Epithelial cell of umbilical artery (primary cell): Measurements from ENCODE around the gene MEAF6. TPM values are rescaled to one million over a fixed set of nuclear protein-coding genes. Genes with fewer than 3 reads are reported as not detected.

ENCODE experiments used
- total RNA-seq: library from RNA; depleted of rRNA; stranded (reverse); fragments of >200 nt; gene quantifications from 2 replicates; pipeline ENCODE4 v1.2.3, GENCODE V29; 2014

The MEAF6 gene
- 57.5 and 72.0 TPM in 2 replicates for total RNA-seq

DNA sequence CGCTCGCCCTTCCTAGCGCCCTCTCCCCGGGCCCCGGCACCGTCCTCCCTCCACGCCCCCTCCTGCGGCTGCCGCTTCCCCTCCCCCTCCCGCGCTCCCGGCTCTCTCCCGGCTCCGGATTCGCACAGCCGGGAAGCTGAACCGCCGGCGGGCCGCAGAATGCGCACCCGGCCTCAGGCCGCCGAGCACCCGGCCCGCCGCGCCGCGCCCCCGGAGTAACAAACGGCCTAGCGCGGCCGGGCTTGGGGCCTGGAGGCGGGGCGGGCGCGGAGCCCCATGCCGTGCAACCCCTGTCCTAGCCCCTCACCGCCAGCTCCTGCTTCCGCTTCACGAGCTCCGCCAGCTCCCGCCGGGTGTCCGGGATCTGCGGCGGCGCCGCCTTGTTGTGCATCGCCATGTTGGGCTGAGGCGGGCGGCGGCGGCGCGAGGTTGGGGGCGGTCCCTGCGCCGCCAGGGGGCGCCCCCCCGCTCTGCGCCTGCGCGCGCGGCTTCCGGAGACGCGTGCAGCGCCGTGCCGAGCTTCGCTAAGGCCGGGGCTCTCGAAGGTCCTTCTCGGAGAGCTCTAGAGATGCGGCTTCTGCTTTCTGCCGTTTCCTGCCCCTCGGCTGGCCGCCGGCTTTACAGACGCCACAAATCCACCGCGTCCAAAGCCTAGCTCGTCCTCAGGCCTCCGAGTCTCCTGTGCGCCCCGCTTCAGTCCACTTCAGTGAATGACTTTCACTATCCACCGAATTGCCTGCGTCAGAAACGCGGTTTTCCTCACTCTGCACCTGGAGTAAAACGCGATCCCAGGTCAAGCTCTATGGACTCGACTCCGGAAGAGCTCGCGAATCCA, at the start of gene MEAF6:
MEAF6 (minus strand) TSS at position 417 of the 835 bp plus-strand sequence; CDS start at position 397, 20 bp downstream.

DNA sequence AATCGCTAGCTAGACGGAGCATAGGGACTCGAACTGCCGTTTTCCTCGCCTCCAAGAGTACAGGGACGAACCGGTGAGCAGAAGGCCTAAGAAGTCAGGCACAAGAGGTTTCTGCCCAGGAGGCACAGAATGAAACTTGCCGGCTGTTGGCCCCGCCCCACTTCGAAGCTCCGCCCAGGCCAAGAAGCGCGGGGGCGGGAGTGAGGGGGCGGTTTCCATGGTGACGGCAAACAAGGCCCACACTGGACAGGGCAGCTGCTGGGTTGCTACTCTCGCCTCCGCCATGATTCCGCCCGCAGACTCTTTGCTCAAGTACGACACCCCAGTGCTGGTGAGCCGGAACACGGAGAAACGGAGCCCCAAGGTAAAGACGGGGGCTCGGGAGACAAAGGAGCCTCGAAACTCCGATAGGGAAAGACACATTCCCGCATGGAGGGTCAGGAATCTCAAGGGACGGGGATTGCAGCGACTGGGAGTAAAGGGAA, 42.2 kb upstream of the MEAF6 start, which contains the start of gene DNALI1:
DNALI1 (plus strand) TSS at position 229 of the 485 bp plus-strand sequence; CDS start at position 284, 55 bp downstream.

GRCh38 chr1:37553927-37554808, 39.6 kb upstream of the MEAF6 start, which contains the start of gene SNIP1:
TSS of gene SNIP1 (minus strand) at chr1:37554293. CDS start at chr1:37554229, 64 bp downstream.

GRCh38 chr1:37474046-37474696, 40.4 kb downstream of the MEAF6 start, which contains the start of gene ZC3H12A:
TSS of gene ZC3H12A (plus strand) at chr1:37474580. CDS start at chr1:37475497, 917 bp downstream.

Other genes with a start within 250 kb of the MEAF6 start
- gene ZC3H12A, start 40.2 kb downstream of the MEAF6 start, total RNA-seq = 3.9 and 5.6 TPM in 2 replicates
- 13.1 and 14.0 TPM in 2 replicates for gene SNIP1, start 39.5 kb upstream of the MEAF6 start, total RNA-seq
- 0.65 and 1.2 TPM in 2 replicates for gene DNALI1, start 42.2 kb upstream of the MEAF6 start, total RNA-seq
- gene GNL2, start 81.2 kb upstream of the MEAF6 start, total RNA-seq = 73.7 and 81.5 TPM in 2 replicates
- gene RSPO1, start 120.1 kb upstream of the MEAF6 start, total RNA-seq = not detected in 2 replicates
- 12.0 and 15.3 TPM in 2 replicates for gene CDCA8, start 177.8 kb upstream of the MEAF6 start, total RNA-seq